Lung (tissue), 12 donors: ENCODE data around the gene MAL. TPM values are rescaled to one million over a fixed set of nuclear protein-coding genes. Genes with fewer than 3 reads are reported as not detected.

Source experiments
- ATAC-seq: fragments of 200-7000 bp; cut with Tn5 transposase; one replicate; pipeline ENCODE4 v1.9.1; 2020; ENCODE audit warnings: moderate number of reproducible peaks; ENCODE audit not compliant: insufficient read depth, low FRiP score
- DNase-seq, 3 donors: peaks; one replicate each; pipeline ENCODE4 v3.0.0-alpha.2; 2013 to 2017
- H3K27ac ChIP-seq, 2 donors: one replicate each; pipeline ENCODE4 v1.5.1; 2013; ENCODE audit warnings: mild to moderate bottlenecking in 2 of 2, moderate library complexity in 2 of 2, control low read depth in 1 of 2, inconsistent platforms in 1 of 2, low read depth in 1 of 2, low read length in 1 of 2
- H3K27me3 ChIP-seq, 3 donors: one replicate each; pipeline ENCODE4 v1.5.1; 2013; ENCODE audit warnings: low read length in 2 of 3; ENCODE audit not compliant: control insufficient read depth in 3 of 3, insufficient read depth in 3 of 3
- H3K36me3 ChIP-seq, 4 donors: one replicate each; pipeline ENCODE4 v1.5.1; 2013; ENCODE audit warnings: low read length in 4 of 4, mild to moderate bottlenecking in 1 of 4, moderate library complexity in 1 of 4; ENCODE audit not compliant: control insufficient read depth in 4 of 4, insufficient read depth in 4 of 4
- H3K4me1 ChIP-seq, 5 donors: one replicate each; pipeline ENCODE4 v1.5.1; 2013; ENCODE audit warnings: low read length in 5 of 5, mild to moderate bottlenecking in 2 of 5, moderate library complexity in 1 of 5; ENCODE audit not compliant: control insufficient read depth in 5 of 5, insufficient read depth in 5 of 5
- H3K4me3 ChIP-seq: one replicate; pipeline ENCODE4 v1.5.1; 2013; ENCODE audit warnings: mild to moderate bottlenecking, control low read depth, moderate library complexity
- H3K9ac ChIP-seq, 2 donors: one replicate each; pipeline ENCODE4 v1.5.1; 2013; ENCODE audit warnings: low read length in 2 of 2, control low read depth in 1 of 2; ENCODE audit not compliant: insufficient read depth in 1 of 2
- H3K9me3 ChIP-seq, 4 donors: one replicate each; pipeline ENCODE4 v1.5.1; 2013; ENCODE audit warnings: low read length in 3 of 4, mild to moderate bottlenecking in 1 of 4, moderate library complexity in 1 of 4; ENCODE audit not compliant: control insufficient read depth in 4 of 4, insufficient read depth in 3 of 4
- WGBS, 2 donors: extraction: QIAGEN DNeasy Blood & Tissue Kit; methylation state at CpG; one replicate each; pipeline ENCODE4 v1.1.7; 2013; 5-methylcytosine and 5-hydroxymethylcytosine counted together
- polyA plus RNA-seq, 2 donors: library from polyadenylated mRNA; stranded (reverse); fragments of 200-250 nt; gene quantifications; one replicate each; pipeline ENCODE4 v1.2.1, GENCODE V29; 2013
- total RNA-seq, 2 donors: library from RNA; depleted of rRNA in 1 of 2; stranded (reverse); fragments of >200 nt in 1 of 2; gene quantifications; one replicate each; pipeline ENCODE4 v1.2.1, GENCODE V29; 2014 to 2021
- TF ChIP-seq, protein P1 (sequence below): IDR thresholded peaks from 2 replicates; pipeline ENCODE4 v1.5.1; 2012; ENCODE audit warnings: mild to moderate bottlenecking; ENCODE audit errors: control extremely low read depth, extremely low read depth
- donor health status: control.
- donor health status: control.
- donor health status: Bipolar disorder and iron deficiency.
- donor health status: healthy.
- donor health status: DM: yes; HTN: yes; CAD: no.

MAL gene
- total and polyA plus RNA-seq, 4 donors, result 1.3 to 19.0 (median 10.5) TPM

DNA sequence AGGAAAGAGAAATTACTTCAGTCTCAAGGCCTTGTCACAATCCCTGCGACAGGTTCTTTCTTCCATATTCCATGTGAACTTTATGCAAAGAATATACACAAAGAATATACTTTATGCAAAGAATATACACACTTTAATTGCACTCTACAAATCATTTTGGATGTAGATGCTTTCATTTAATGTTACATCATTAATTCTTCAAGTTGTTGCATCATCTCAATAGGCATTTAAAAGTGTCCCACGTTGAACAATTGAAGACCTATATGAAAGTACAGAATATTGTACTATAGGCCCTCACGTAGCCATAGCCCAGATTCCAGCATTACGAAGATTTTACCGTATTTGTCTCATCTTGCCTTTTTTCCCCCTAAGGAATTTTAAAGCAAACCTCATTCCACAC lies 33.1 kb upstream of the MAL start:
- H3K9ac ChIP-seq, result no peak overlapping the region
- ATAC-seq (no peak), DNase-seq (no peak)
- 84 to 90% methylated on average over 5 of the region's 5 CpGs for WGBS, 2 donors
- peaks cover 0 to 4% (median 0%) of the 10 kb centered on the region in 4 donors for H3K9me3 ChIP-seq
- TF ChIP-seq, protein P1, sequence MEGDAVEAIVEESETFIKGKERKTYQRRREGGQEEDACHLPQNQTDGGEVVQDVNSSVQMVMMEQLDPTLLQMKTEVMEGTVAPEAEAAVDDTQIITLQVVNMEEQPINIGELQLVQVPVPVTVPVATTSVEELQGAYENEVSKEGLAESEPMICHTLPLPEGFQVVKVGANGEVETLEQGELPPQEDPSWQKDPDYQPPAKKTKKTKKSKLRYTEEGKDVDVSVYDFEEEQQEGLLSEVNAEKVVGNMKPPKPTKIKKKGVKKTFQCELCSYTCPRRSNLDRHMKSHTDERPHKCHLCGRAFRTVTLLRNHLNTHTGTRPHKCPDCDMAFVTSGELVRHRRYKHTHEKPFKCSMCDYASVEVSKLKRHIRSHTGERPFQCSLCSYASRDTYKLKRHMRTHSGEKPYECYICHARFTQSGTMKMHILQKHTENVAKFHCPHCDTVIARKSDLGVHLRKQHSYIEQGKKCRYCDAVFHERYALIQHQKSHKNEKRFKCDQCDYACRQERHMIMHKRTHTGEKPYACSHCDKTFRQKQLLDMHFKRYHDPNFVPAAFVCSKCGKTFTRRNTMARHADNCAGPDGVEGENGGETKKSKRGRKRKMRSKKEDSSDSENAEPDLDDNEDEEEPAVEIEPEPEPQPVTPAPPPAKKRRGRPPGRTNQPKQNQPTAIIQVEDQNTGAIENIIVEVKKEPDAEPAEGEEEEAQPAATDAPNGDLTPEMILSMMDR, result no peak
- peaks cover 0 to 5% (median 0%) of the 10 kb centered on the region in 5 donors for H3K4me1 ChIP-seq
- no peaks in the 10 kb centered on the region for H3K36me3 ChIP-seq
- peaks cover 0 to under 1% (median 0%) of the 10 kb centered on the region in 3 donors for H3K27me3 ChIP-seq
- no peak overlapping the region for H3K27ac ChIP-seq
- no peak overlapping the region for H3K4me3 ChIP-seq

DNA sequence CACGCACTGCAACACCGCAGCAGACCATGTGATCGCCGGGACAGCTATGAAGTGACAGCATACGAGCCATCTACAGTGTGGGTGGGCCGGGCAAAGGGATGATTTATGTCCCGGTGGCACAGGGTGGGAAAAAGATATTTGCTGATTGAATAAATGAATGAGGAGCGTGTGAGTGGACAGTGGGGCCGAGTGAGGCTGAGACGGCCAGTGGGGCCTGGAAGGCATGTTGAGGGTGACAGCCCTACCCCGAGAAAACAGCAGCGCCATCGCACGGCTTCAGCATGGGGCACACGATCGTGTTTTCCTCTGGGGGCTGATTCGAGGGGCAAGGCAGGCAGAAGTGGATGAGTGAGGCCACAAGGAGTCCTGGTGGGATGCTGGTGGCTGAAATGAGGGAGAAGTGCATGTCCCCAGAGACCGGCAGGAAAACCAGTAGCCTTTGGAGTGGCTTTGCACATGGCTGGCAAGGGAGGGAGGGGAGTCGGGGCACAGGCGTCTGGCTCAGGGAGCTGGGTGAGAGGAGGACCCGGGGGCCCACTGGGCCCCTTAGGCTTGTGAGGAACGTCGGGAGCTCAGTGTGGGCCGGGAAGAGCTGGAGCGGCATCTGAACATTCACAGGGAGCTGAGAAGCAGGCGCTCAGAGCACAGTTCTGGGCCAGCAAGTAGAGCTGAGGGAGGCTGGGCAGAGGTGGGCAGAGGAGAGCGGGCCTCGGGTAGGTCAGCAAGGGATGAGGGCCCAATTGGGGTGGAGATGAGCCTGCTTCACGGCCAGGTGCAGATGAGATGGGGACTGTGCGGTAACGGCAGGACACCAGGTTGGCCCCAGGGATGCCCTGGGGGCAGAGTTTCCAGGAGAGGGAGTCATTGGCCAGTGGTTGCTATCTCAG lies 32.1 kb upstream of the MAL start:
- Histone ChIP-seq H3K27me3 (peaks cover 0 to 6% (median 2%) of the 10 kb centered on the region in 3 donors), H3K9me3 (peaks cover 0 to 4% (median 0%) of the 10 kb centered on the region in 4 donors), H3K27ac (no peak overlapping the region), H3K4me1 (peaks cover 0 to 10% (median 0%) of the 10 kb centered on the region in 5 donors), H3K36me3 (no peaks in the 10 kb centered on the region), H3K4me3 (no peak overlapping the region), H3K9ac (no peak overlapping the region)
- no peak for ATAC-seq
- 86 to 88% methylated on average over 31 of the region's 31 CpGs for WGBS, 2 donors
- no peak for DNase-seq
- TF ChIP-seq, protein P1, result no peak

GRCh38 chr2:94994063-94994913 lies 31.2 kb upstream of the MAL start:
- H3K9me3 ChIP-seq, result peaks cover 0 to 4% (median 0%) of the 10 kb centered on the region in 4 donors
- WGBS, 2 donors, result 83 to 87% methylated on average over 16 of the region's 16 CpGs

More at GRCh38 chr2:94994063-94994913, 31.2 kb upstream of the MAL start:
- ATAC-seq (no peak), DNase-seq (no peak)
- H3K4me1 ChIP-seq, result peaks cover 0 to 14% (median 0%) of the 10 kb centered on the region in 5 donors
- no peak overlapping the region for H3K27ac ChIP-seq
- no peak overlapping the region for H3K9ac ChIP-seq
- no peaks in the 10 kb centered on the region for H3K36me3 ChIP-seq
- TF ChIP-seq, protein P1, result no peak
- no peak overlapping the region for H3K4me3 ChIP-seq
- peaks cover 0 to 6% (median 5%) of the 10 kb centered on the region in 3 donors for H3K27me3 ChIP-seq
